Fibroblast of gingiva (primary cell): ENCODE results near the gene GID4.

ENCODE experiments used
- DNase-seq: peaks from one replicate; pipeline ENCODE4 v3.0.0-alpha.2; 2011; ENCODE audit warnings: low read depth

The GID4 gene

DNA sequence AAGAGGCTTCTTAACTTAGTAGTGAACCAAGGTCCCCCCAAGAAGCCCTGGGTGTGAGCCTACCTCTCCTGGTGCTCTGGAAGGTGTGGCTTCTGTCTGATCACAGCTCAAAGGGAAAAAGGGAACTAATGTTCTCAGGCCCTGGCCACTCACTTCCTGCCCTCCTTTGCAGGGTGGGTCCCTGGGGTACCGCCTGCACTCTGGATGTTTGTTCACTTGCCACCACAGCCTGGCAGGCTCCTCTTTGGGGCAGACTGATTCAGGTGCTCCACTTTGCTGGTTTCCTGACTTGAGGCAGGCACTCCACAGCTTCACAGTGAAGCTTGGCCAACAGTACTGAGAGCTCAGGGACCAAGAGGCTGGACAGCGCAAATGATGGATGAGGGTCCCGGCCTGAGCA is 63.4 kb downstream of the GID4 start:
- DNase-seq: no peak

DNA sequence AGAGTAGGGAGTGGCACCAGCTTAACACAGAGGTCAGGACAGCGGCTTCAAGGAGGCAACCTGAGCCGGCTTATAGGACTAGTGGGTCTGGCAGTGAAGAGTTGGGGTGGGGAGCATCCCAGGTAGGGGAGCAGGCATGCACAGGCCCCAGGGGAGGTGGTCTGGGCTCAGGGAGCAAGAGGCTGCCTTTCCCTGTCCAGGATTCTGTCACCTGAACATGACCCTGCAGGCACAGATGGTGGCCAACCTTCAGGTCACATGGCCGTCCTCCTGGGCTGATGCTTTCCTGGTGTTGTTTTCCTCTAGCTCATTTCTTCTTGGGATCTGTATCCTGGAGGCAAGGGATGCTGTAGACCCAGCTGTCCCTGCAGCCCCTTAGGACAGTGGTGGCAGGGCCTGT is 65.8 kb downstream of the GID4 start:
- no peak for DNase-seq

DNA sequence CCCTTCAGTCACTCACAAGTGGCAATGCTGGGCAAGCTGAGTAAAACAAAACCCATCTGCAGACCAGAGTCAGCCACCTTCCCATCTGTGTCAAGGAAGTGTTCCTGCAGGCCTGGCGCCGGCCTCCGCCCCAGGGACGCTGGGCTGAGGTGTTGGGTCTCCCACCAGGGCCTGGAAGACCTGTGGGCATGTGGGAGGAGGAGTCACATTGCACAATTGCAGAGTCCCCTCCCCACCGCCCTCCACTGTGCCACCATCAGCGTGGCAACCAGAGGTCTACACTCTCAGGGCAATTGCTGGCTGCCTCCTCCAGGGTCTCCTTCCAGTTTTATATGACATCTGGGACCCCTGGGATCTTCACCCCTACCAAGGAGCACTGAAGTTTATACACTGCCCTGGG is 66.4 kb downstream of the GID4 start:
- DNase-seq: no peak

DNA sequence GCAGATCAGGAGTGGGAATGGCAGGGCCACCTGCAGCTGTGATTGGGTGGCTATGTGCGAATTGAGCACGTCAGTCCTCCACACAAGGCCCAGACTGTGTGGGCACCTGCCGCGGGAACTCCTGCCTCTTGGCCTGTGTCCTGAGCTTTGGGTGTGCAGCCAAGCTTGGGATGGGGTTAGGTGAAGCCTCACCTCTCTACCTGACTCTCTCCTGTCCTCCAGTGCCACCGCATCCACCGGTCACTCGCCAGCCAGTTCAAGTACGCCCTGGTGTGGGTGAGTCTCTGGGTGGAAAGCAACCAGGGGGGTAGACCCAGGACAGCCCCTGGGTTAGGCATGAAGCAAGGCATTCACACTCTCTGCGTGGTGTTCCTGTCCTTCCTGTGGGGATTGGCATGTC is 67.0 kb downstream of the GID4 start:
- DNase-seq: no peak

DNA sequence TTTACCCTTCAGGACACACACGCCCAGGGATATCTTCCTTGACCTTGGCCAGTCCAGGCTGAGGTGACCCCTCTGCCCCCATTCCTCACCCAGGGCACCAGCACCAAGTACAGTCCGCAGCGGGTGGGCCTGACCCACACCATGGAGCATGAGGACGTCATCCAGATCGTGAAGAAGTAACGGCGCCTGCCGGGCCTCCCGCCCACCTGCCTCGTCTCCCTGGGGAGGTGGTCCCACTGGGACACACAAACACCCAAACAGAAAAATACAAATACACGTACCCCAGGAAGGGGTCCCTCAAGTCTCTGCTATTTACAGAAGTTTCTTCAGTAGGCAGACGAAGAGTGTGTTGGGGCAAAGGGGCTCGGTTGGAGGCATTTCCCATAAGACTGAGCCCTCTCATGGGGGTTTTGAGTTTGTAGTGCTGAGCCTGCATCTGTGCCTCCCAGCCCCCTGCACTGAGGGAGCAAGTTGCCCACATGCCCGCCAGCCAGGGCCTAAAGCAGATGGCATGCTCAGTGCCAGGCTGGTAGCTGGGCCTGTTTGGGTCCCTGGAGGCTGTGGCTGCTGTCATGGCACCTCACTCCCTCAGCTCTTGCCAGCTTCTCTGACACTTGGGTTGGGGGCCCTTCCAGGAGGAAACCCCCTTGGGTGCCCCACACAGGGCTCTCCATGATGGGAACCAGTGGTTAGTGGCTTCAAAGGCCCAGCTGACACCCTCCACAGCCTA is 68.0 kb downstream of the GID4 start:
- DNase-seq: no peak

DNA sequence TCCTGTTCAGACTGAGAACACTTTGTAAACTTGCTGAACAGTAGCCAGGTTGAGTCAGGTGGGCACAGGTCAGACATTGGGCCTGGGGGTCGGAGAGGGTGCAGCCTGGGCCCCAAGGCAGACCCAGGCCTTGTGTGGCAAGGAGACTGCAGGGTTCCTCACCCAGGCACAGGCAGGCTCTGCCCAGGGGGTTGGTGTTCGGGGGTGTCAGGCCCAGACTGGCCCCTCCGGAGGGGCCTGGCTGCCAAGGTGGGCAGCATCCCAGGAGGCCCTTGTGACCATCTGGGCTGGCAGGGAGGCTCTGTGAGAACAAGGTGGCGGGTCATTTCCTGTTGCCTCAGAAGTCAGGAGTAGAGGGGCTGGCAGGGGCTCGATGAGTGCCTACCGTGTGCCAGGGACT is 68.8 kb downstream of the GID4 start:
- no peak for DNase-seq

DNA sequence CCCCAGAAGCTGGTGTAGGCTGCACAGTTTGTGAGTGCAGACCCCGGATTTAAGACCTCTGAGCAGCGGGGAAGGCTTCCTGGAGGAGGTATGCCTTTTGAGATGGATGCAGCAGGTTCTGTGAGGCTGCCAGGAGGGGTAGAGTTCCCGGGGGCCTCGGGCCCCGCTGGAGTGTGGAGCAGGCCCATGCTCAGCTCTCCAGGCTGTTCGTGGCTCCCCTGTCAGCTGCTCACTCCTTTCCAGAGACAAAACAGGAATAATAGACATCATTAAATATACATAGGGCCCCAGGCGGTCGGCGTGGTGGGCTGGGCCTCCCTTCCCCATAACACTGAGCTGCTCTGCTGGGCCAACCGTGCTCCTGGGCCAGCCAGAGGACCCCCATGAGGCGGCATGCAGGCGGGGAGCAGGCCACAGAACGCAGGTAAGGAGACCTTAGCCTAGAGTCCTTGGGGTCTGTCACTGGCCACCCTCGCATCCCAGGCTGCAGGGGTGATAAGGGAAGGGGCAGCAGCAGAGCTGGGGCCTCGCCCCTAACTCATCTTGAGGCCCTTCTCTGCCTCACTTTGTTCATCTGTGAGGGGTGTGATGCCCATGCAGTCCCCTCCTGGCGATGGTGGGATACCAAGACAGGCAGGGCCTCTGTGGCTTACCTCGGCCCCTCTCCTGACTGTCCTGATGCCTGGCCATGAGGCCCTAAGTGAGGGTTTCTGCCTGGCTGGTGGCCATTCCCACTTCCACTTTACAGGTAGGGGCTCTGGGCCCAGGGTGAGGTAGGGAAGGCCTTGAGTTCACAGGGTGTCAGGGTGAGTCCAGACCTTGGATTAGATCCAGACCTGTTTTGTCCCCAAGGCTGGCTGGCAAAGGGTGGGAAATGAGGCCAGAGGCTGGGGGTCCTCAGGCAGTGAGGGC is 69.4 kb downstream of the GID4 start, which contains the start of gene MYO15A:
MYO15A (plus strand) TSS at position 356 of the 912 bp plus-strand sequence. CDS start 10,045 bp downstream, outside the sequence.
- no peak for DNase-seq

DNA sequence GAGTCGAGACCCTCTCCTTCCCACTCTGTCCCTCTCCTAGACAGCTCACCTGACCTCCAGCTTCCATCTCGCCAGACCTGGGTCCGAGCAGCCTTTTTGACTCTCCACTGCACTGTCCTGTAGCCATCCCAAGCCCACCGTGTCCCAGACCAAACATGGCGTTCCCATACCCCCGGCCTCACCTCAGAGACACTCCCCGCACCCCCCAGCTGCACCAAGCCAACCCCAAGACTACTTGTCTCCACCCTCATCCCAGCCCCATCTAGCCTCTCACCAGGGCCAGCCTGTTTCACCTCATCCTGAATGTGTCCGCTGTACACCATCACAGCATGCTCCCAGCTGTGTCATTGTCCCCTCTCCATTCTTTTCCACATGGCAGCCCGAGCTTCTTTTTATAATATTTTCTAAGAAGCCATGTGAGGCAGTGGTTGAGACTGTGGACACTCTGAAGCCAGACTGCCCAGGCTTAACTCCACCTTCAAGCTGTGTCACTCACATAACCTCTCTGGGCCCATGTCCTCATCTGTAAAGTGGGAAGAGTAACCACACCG is 70.8 kb downstream of the GID4 start:
- DNase-seq: no peak

DNA sequence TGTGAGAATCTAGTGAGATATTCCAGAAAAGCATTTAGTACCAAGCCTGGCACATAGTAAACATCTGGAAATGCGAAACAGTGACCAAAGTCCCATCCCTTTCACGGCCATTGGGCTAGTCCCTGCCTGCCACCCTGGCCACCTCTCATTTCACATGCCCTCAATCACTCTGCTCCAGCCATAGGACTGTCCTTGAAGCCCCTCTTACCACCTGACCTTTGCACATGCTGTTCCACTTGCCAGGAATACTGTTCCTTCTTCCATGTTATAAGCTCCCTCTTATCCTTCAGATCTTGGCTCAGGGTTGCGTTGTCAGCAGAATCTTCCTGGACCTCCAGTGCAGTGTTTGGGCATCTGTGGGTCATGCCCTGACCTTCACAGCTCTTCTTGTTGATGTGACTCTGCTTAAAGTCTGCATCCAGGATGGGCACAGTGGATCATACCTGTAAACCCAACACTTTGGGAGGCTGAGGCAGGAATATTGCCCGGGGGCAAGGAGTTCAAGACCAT is 71.5 kb downstream of the GID4 start:
- no peak for DNase-seq

DNA sequence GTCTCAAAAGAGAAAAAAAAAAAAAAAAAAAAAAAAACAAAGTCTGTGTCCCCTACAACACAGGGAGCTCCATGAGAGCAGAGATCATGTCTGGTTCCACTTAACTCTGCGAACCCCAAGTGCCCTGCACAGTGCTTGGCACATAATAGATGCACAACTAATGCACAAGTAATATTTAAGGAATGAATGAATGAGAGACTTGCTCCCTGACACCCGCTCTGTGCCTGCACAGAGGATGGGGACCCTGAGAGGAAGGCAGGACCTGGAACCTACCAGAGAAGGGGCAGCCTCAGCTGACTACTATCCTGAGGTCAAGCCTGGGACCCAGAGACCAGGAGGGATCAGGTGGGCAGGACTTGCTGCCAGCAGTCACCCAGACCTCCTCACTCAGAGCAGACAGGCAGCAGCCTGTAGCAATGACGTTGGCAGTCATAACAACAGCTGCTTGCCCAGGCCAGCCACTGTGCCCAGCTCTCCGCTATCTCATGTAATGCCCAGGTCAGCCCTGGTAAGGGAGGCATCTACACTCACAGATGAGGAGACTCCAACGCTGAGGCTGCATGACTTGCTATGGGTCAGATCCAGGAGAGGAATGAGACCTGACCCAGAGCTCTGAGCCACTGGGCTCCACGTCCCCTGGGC is 72.2 kb downstream of the GID4 start:
- no peak for DNase-seq

DNA sequence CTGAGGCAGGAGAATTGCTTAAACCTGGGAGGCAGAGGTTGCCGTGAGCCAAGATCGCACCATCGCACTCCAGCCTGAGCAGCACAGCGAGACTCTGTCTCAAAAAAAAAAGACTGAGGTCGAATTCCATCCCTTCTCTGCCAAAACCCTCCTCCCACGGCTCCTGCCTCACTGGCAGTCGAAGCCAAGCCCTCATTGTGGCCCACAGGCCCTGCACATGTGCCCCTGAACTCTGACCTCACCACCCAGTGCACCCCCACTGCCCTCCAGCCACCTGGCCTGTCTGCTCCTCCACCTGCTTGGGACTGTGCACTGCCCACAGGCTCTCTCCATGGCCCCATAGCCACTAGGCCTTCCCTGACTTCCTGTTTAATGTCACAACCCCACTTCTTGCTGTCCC is 76.3 kb downstream of the GID4 start:
- DNase-seq: no peak

DNA sequence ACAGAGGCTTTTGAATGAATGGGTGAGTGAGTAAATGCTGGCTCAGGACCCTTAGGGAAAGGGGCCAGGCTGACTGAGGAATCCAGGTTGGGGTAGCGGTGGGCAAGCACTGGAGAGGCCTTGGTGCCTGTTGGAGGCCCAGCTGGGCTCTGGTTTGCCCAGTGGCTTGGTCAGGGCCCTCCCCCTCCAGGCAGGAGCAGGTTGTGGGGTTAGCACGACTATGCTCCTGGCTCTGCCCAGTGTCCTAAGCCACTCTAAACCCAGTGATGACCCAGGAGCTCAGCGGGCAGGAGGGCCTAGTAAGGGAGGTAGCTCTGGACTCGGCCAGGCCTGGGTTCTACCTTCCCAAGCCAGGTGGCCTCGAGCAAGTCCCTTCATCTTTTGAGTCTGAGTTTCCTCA is 76.9 kb downstream of the GID4 start:
- DNase-seq: no peak

DNA sequence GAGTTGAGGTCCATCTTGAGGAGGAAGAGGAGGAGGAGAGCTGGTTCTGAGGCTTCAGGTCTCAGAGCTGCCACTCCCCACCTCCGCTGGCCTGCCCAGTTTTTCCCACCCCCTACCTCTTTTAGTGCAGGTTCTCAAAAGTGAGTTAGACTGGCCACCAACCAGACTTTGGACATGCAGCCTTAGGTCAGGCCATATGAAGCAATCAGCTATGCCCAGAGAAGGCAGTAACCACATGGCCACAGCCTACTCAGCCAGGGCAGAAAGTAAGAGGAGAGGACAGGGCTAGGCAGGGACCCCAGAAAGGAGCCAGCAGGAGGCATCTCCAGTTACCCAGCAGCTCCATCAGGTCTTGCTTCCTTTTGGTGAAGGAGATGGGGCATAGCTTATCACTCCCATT is 78.3 kb downstream of the GID4 start:
- no peak for DNase-seq
